ENCODE measurements around the gene LAMA1. TPM values are rescaled to one million over a fixed set of nuclear protein-coding genes. Genes with fewer than 3 reads are reported as not detected.

LAMA1 gene
- total RNA-seq, 1 donor from 2014 or later = not detected

DNA sequence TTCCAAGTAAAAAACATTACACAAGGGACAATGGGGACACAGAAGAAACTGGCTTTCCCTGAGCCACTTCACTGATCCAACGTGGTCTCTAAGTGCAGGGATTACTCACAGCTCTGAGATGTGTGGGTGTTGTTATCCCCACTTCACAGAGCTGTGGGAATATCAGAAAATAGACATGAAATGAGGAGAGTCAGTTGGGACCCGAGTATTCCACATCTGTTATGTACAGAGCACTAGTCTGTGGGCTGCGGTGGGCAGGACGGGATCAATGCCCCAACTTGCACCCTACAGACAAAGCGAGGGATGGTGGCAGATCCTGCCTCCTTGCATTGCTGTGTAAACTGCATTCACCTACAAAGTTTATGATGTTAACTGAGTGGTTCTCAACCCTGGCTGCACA lies 11.7 kb downstream of the LAMA1 start:
- intact Hi-C loops (cut with micrococcal nuclease) = no loop called here

DNA sequence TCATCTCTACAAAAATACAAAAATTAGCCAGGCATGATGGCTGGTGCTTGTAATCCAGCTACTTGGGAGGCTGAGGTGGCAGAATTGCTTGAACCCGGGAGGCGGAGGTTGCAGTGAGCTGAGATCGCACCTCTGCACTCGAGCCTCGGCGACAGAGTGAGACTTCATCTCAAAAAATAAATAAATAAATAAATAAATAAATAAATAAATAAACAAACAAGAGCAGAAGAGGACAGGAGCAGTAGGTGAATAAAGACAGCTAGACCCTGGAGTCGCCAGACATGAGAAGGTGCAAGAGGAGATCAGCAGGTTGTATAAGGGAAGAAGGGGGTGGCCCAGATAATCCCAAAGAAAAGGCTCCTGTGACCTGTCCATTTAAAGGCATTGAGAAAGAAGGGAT lies 12.3 kb downstream of the LAMA1 start:
- intact Hi-C loops (cut with micrococcal nuclease) = no loop called here

DNA sequence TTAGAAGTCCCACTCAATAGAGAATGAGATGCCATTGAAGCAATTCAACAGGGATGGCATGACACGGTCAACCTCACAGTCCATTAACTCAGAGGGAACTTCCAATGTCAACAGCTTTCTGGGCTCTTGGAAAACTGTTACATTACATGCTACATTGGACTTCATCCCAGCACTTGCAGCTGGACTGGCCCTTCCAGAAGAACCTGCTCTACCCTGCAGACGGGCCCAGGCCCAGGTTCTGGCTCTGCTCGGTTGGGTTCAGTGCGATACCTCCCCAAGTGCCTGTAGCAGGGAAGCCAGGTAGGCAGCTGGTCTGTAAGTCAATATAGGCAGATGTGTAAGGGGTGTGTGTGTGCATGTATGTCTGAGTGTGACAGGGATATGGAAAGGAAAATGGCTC lies 12.9 kb downstream of the LAMA1 start:
- intact Hi-C loops (cut with micrococcal nuclease) = no loop called here

DNA sequence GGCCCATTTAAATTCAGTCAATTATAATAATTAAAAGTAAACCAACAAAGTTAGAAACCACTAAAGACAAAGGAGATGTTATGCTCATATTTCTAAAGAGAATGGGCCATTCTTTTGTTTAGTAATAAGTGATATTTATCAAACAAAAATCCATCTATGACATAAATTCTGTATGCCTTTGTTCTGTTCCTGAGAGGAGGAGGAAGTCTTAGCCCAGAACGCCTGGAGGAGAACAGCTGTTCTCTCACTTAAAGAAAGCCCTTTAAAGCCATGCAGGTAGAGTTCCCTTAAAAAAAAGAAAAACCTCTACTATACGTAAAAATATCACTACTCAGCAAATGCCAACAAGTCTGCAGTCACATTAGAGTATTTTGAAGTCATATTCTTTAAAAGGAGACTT lies 15.5 kb downstream of the LAMA1 start:
- intact Hi-C loops (cut with micrococcal nuclease) = no loop called here

DNA sequence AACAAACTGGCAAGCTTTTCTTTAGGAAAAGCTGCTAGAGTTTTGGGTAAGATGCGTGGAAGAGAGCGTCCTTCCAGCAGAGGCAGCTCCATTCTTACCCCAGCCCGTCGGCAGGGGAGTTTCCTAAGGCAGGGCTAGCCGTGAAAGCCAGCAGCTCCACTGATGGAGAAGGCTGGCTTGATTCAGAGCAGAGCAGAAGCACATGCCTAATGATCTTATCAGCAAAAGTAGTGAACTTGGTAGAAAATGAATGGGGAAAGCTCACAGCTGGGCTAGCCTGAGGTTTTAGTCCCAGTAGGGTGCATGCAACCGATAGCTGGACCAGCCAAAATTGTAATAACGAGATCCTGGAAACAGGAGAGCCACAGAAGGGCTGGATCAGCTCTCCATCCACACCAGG lies 20.8 kb downstream of the LAMA1 start:
- intact Hi-C loops (cut with micrococcal nuclease) = no loop called here

DNA sequence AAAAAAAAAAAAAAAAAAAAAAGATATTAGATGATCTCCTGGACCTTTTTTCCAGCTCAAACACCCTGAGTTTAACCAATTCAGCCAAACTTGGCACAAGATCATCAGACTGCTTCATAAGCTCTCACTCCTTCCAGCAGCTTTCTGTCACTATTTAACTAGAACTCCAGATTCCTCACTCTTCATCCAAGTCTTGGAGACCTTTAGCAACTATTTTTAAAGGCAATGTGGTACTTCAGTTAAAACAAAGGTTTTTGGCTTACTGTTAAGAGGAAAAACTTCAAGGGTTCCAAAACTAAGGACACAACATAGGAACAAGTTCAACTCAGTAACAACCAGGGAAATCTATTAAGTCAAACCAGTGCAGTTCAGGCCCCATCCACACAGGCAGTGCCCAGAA lies 23.2 kb downstream of the LAMA1 start:
- intact Hi-C loops (cut with micrococcal nuclease) = no loop called here

DNA sequence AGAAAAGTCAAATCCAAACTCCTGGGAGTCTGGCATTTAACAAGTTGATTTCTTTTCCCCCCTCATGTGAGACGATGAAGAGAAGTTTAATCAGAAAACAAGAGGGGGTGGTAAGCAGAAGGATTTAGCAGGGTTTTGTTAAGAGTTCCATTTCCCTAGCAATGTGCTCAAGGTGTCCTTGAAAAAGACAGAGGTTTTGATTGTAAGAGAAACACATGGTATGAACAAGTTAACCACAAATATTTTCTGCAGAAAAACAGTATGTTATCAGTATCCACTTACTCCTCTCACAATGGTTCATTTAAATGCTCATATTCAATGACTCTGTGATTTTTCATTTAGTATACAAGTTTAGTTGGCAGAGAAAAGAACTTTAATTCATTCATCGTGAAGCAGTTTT lies 26.8 kb downstream of the LAMA1 start:
- intact Hi-C loops (cut with micrococcal nuclease) = no loop called here

DNA sequence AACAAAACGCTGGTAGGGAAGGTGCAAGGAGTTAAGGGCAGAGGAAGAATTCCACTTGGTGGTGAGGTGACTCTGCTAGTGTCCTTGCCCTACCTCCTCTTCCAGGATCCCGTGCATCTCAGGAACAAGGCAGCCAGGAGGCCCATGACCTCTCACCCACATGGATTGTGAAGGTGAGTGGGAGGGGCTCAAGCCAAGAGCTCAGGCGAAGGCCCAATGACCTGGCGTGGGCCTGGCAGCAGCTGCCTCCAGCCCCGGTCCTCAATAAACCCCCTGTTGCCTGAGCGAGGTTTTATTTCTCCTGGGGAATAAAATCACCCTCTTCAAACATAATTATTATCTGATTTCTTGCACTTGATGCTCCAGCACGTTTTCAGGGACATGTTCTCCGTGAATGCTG lies 28.2 kb downstream of the LAMA1 start:
- intact Hi-C loops (cut with micrococcal nuclease) = no loop called here

DNA sequence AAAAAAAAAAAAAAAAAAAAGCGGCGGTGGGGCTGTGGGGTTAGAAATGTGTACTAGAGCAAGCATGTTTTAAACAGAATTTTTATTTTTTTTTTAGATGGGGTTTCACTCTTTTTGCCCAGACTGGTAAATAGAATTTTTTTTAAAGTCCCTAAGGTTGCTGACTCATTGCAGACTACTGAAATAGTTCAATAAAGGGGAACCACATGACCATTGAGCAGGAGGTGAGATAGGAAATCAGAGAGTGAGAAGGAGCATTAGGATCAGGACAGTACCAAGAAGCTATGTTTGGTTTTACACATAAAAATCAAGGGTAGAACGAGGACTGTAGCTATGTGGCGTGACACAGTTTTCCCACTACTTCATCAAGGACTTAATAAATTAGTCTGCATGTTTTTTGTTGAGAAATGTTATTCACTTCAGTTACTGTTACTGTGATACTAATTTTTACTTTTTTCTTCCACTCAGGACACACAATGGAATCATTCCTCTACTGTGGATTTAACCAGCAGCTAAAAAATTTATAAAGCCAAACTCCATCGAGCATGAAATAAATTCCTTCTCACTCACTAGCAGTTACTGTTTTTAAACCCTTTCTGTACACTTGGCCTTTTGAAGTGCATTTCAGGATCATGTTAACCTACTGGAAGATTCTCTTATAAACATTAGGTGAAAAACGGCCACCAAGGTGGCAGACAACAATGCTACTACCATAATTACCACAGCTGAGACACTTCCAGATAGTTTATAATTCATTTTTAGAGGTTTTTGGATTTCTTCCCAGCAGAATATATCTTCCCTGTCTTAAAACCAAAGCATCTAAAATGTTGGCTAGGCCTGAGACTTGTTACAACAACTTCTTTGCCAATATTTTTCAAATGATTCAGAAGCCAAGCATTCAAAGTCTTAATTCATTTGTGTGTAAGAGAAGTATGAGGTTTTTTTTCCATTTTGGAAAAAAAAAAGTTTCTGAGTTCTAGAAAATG lies 33.2 kb downstream of the LAMA1 start:
- intact Hi-C loops (cut with micrococcal nuclease) = no loop called here

DNA sequence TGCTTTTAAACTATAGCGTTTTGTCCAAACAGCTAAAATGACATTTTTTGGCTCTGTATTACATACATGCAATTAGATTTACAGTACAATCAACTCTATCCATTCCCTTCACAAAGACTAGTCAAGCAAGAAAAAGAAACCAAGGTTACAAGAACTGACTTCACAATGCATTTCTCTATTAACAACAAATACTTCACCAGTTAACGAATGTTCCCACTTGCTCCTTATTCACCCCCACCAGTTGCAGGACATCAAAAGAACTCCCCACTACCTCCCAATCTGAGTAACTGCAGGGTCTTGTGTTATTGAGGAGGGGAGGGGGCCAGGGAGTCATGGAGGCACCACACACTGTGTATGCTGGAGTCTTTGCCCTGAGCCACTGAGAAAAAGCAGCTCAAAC lies 34.9 kb downstream of the LAMA1 start:
- intact Hi-C loops (cut with micrococcal nuclease) = no loop called here

DNA sequence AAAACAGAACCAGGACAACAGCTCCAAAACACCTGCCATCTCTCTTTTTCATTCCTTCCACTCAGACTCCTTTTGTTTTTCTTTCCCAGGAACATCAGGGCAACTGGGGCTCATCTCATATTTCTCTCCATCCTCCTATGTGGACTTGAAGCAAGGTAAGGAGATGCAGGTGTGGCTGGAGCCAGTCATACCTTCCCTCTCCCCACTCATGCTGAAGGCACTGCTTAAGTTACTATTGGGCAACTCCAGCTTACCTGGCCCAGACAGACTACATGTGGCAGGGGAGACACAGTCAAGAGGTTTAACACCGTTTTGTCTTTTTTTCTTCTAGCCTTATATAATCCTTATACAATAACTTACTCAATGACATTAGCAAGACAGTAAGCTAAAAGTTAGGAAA lies 38.4 kb downstream of the LAMA1 start:
- intact Hi-C loops (cut with micrococcal nuclease) = no loop called here

DNA sequence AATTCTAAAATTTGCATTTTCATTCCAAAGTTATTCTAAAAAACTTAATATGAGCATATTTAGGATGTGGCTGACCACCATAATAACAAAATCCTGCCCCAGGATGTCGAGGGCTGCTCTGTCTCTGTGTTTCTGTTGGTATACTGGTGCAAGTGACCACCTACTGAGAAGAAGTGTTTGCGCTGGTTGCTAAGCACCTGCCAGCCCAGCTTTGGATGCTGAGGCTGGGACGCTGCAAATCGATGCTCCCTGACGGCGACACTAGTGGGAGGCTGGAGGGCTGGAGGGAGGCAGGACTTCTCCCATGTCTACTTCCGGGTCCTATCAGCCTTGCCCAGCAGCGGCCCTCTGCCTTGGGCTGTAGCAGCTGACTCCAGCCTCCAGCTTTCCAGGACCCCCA lies 45.0 kb downstream of the LAMA1 start:
- intact Hi-C loops (cut with micrococcal nuclease) = no loop called here

DNA sequence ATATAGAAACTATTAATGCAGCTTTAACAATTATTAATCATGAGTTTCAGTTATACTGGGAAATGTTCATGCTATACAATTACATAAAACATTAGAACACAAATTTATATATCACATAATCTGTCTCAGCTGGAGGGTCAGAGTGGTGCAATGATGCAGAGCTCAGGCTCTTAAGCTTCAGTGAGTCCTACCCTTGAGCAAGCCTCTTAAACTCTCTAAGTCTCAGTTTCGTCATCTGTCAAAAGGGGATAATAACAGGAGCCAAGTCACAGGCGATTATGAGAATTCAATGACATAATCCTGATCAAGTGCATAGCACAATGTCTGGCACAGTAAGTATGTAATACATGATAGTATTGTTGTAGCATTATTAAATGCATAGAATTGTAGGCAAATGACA lies 46.0 kb downstream of the LAMA1 start:
- intact Hi-C loops (cut with micrococcal nuclease) = no loop called here

DNA sequence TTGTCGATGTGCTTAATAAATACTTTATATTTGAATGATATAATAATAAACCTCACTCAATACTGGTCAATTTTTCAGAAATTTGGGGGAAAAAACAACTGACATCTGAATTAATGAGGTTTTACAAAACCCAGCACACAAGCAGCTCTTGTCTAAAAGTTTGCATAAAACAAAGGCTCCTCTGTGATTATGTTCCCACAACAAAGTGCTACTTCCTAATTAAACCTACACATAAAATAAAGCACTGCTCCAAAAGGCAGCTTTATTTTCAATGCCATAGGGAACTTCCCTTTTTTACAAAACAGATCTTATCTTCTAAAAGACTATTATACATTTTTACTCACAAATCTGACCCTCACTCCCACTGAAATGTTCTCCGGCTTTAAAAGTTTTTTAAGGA lies 47.1 kb downstream of the LAMA1 start:
- intact Hi-C loops (cut with micrococcal nuclease) = no loop called here

DNA sequence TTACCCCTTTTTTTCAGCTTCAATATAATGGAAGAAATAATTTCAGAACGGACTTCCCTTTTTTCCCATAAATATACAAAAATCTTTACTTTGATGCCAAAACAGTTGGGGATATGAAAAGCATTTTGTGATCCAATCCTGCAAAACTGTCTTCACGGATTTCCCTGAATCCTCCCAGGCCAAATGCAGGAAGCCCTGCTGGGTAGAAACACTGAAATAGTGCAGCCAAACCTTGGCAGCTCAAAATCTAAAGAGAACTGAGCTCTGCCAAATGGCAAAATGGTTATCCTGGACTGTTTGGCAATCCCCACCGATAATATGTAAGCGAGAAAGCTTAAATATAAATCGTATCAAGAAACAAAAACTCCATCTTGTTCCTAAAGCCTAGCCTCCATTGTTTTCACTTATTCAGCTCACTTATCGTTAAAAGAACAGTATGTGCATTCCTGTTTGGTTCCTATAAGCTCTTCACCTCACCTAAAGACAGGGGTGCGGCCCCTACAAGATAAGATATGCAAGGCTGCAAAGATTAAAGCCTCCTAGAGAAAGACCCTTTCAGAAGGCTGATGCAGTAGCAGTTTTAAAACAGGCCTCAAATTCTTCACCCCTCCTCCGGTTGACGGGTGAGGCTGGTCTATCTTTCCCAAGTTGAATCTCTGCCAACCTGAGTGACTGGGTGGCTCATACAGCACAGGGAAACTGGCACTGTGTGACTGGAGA lies 48.6 kb downstream of the LAMA1 start:
- intact Hi-C loops (cut with micrococcal nuclease) = no loop called here

DNA sequence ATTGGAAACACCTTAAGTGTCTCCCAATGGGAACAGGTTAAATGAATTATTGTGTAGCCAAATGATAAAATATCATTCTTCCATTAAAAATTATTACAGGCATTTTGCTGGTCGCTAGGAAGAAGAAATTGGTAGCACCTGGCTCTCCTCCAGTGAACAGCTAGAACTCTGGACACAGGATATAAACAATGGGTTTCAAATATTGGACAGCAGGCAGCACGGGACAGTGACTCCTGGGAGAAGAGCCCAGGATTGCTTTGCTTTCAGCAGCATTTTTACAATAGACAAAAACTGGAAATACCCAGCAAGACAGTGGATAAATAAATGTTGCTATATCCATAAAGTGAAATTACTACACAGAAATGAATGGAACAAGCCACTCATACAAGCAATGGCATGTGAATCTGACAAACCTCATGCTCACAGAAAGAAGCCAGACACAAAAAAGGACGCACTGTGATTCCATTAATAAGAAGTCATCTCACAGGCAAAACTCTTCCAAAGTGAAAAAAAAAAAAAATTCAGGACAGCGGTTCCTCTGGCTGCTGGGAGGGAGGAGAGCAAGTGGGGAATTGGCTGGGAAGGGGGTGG lies 50.5 kb downstream of the LAMA1 start:
- intact Hi-C loops (cut with micrococcal nuclease) = no loop called here

DNA sequence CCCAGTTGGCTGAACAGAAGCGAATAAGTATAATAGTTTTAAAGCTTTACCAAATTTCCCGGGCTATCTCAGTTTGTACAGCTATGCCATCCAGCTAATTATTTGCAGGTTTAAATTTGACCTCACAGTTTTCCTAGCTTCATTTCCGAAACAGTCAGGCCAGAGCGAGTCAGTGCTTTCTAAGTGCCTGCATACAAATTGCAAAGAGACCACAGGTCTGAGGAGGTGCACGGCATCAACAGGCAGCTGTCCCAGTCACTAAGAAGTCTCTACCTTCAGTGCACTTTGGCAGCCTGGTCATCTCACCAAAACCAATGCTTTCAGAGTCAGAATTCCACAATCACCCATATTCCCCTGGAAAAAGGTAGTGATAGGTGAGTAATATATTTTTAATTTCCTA lies 51.9 kb downstream of the LAMA1 start:
- intact Hi-C loops (cut with micrococcal nuclease) = no loop called here

DNA sequence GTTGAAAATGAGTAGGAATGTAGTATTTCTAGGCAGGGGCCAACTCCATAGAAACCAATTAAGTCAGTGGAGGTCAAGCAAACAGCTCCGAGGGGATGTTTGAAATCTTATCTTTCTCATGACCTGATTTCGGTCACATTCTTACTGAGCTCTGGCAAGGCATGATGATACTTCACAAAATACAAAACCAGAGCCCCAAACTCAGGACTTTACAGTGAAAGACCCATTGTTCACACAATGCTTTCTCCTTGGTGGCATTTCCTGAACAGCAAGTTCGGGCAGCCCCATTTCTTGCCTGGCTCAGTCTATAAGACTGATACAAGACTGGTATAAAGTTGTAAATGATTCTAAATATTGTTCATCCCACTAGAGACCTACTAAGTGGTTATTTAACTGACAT lies 53.3 kb downstream of the LAMA1 start:
- intact Hi-C loops (cut with micrococcal nuclease) = no loop called here

DNA sequence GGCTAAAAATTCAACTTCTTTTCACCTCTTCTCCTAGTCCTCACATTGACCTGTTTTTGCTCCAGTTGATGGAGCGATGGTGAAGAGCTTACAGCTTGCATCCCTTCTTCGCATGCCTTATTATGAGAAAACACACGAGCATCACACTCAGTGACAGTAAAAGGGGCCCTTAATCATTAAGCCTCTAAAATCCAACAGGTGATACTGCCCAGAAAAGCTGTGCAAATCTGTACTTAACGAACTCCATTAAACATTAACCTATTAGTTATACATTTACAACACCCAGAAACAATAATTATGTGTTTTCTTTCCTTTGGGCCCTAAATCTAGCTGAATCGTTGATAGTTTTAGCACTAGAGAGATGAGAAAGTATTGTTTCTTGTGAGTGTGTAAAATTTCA lies 54.8 kb downstream of the LAMA1 start:
- intact Hi-C loops (cut with micrococcal nuclease) = no loop called here

DNA sequence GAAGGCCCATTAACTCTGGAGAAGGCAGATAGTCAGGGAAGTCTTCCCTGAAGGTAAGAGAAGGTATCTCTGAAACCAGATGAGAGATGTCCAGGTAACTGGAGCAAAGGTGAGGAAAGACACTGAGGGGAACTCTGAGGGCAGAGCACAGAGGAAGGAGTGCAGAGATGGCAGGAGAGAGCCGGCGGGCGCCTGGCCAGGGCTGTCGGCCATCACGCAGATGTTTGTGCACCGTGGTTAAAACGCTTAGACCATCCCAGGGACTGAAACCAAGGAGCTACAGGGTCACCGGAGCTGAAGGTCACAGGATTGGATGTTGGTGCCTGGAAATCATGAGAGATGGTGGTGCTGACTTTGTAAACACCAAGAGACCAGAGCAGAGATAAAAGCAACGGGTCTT lies 55.4 kb downstream of the LAMA1 start:
- intact Hi-C loops (cut with micrococcal nuclease) = no loop called here

DNA sequence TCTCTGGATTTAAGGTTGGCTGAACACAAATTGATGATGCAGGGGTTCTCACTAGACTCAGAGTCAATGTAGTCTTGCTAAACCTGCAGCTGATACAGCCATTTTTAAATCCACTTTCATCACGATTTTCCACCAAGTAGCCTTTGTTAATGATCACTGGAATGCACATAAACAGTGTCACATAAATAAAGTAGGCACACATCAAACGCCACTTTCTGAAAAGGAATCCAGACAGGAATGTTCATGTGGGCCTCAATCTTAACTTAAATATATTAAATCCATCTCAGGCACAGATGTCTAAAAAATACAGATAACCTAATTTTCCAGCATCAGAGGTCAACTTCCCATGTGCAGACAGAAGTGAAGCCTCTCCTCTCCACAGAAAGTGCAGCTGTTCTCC lies 58.3 kb downstream of the LAMA1 start:
- intact Hi-C loops (cut with micrococcal nuclease) = no loop called here

DNA sequence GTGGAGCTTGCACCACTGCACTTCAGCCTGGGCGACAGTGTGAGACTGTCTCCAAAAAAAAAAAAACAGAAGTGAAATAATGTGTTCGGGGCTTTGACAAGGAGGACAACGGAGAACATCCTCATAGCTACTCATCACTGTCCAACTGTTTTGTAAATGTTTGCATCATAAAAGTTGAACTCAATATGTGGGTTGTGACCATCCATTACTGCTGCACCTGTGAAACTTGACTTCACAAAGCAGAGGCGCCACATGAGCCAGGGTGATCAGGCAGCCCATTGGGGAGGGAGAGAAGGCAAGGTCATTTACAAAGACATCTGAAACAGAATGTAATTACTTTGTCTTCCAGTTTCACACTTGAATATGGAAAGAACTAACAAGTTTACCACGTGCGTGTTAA lies 61.6 kb downstream of the LAMA1 start:
- intact Hi-C loops (cut with micrococcal nuclease) = no loop called here

Data from T-helper 1 cell treated with Interleukin-12 subunit alpha and Interleukin-12 subunit beta and Interleukin-4 antibody, amounts not matched to agents 30 ng/mL and 1 ng/mL, for 36 hours (primary cell).